GM12878 (cell line): Measurements from ENCODE around the gene LBH. TPM values are rescaled to one million over a fixed set of nuclear protein-coding genes. Genes with fewer than 3 reads are reported as not detected.

Source experiments
- ATAC-seq: fragments of 200-7000 bp; cut with Tn5 transposase; 3 replicates; pipeline ENCODE4 v1.9.1; 2020; ENCODE audit warnings: mild to moderate bottlenecking, moderate library complexity
- BruUV-seq: library from RNA; stranded (reverse); fragments of 400-500 nt; replicated peaks from 2 replicates; lab custom pipeline; 2021; lab: Mats Ljungman, UMichigan
- CTCF ChIA-PET: fragments of 300-600 bp; sonication (Branson Sonifier 250); formaldehyde crosslinking; extraction: SDS; loops from one replicate; lab custom pipeline; 2021; ENCODE audit warnings: inconsistent platforms; lab: Yijun Ruan, JAX
- POLR2A ChIA-PET: fragments of 350-600 bp; formaldehyde crosslinking; extraction: SDS; loops from one replicate; lab custom pipeline; 2021; ENCODE audit warnings: inconsistent platforms; lab: Charles Lee
- RAD21 ChIA-PET: fragments of 300-600 bp; sonication (Branson Sonifier 250); formaldehyde crosslinking; loops from one replicate; lab custom pipeline; 2023; ENCODE audit warnings: antibody characterized with exemption; ENCODE audit not compliant: unreplicated experiment; lab: Charles Lee
- SMC1A ChIA-PET: fragments of 300-600 bp; sonication (Branson Sonifier 250); formaldehyde crosslinking; loops from one replicate; lab custom pipeline; 2023; ENCODE audit not compliant: unreplicated experiment, uncharacterized antibody; lab: Charles Lee
- DNase-seq: peaks from one replicate; pipeline ENCODE4 v3.0.0-alpha.2; 2011; ENCODE audit warnings: low read depth, low spot score
- FAIRE-seq: peaks from 3 replicates; lab custom pipeline; 2011; peaks lifted over from hg19 to GRCh38; lab: Jason Lieb, UNC
- H2AFZ ChIP-seq: 2 replicates; pipeline ENCODE4 v1.6.0; 2011; ENCODE audit warnings: low read depth, low read length, control low read depth; ENCODE audit not compliant: control insufficient read depth
- H3K27ac ChIP-seq: 2 replicates; pipeline ENCODE4 v1.5.1; 2011; ENCODE audit warnings: control low read depth; ENCODE audit not compliant: control insufficient read depth, insufficient read depth
- H3K27me3 ChIP-seq, 2 experiments: replicated peaks in 1 of 2; 2 replicates each; pipeline versions ENCODE4 v1.6.0 to v1.6.1; 2011; ENCODE audit warnings: low read length in 1 of 2; ENCODE audit not compliant: control insufficient read depth in 2 of 2, insufficient read depth in 2 of 2
- H3K36me3 ChIP-seq, 2 experiments: 2 replicates each; pipeline ENCODE4 v1.5.1; 2011; ENCODE audit warnings: low read length in 1 of 2; ENCODE audit not compliant: control insufficient read depth in 2 of 2, insufficient read depth in 2 of 2
- H3K4me1 ChIP-seq: 2 replicates; pipeline ENCODE4 v1.6.1; 2011; ENCODE audit warnings: mild to moderate bottlenecking, low read length, moderate library complexity, mixed read lengths; ENCODE audit not compliant: control insufficient read depth, insufficient read depth
- H3K4me2 ChIP-seq: 2 replicates; pipeline ENCODE4 v1.6.0; 2011; ENCODE audit warnings: control low read depth; ENCODE audit not compliant: control insufficient read depth, insufficient read depth
- H3K4me3 ChIP-seq: fragments of 200-600 bp; sonication (generic); 2 replicates; pipeline ENCODE4 v1.5.1; 2016
- H3K79me2 ChIP-seq: 2 replicates; pipeline ENCODE4 v1.6.0; 2011; ENCODE audit warnings: low read length; ENCODE audit not compliant: control insufficient read depth, insufficient read depth
- H3K9ac ChIP-seq: 2 replicates; pipeline ENCODE4 v1.8.0; 2011; ENCODE audit warnings: low read length, control low read depth, mixed read lengths; ENCODE audit not compliant: control insufficient read depth, insufficient read depth
- H3K9me3 ChIP-seq: replicated peaks from 3 replicates; pipeline ENCODE4 v1.5.1; 2011; ENCODE audit warnings: mild to moderate bottlenecking, low read length; ENCODE audit not compliant: control insufficient read depth, insufficient read depth
- H4K20me1 ChIP-seq: 2 replicates; pipeline ENCODE4 v1.6.0; 2011; ENCODE audit not compliant: control insufficient read depth, insufficient read depth
- CBX5 ChIP-seq: sonication (generic); IDR thresholded peaks from 2 replicates; pipeline ENCODE4 v1.6.1; 2016; ENCODE audit warnings: low read depth, moderate library complexity, mild to moderate bottlenecking, inconsistent platforms
- EZH2 ChIP-seq: IDR thresholded peaks from 2 replicates; pipeline ENCODE4 v1.6.1; 2012; ENCODE audit warnings: low read depth, mild to moderate bottlenecking, control low read depth, inconsistent platforms, low read length, borderline replicate concordance; ENCODE audit not compliant: control insufficient read depth
- FOXK2 ChIP-seq: fragments of 450-650 bp; IDR thresholded peaks from 2 replicates; pipeline ENCODE4 v1.6.1; 2017; ENCODE audit warnings: mild to moderate bottlenecking, moderate library complexity
- HDAC6 ChIP-seq: fragments of 200-600 bp; sonication (generic); IDR thresholded peaks from one replicate; pipeline ENCODE4 v1.8.0; 2017; ENCODE audit warnings: antibody characterized with exemption; ENCODE audit not compliant: unreplicated experiment
- IRF4 ChIP-seq: IDR thresholded peaks from 2 replicates; pipeline ENCODE4 v1.6.1; 2011; ENCODE audit warnings: low read depth, low read length
- NR2F1 ChIP-seq: fragments of 450-650 bp; conservative IDR thresholded peaks from 2 replicates; pipeline ENCODE4 v1.6.1; 2017; ENCODE audit warnings: mild to moderate bottlenecking
- STAT3 ChIP-seq: IDR thresholded peaks from 2 replicates; pipeline ENCODE4 v1.6.1; 2011; ENCODE audit warnings: low read depth, low read length, improper control_type of control experiment
- ZNF217 ChIP-seq: fragments of 450-650 bp; IDR thresholded peaks from 2 replicates; pipeline ENCODE4 v1.6.1; 2017; ENCODE audit warnings: antibody characterized with exemption, mild to moderate bottlenecking
- WGBS: methylation state at CpG from one replicate; pipeline ENCODE4 v1.1.6; 2016; ENCODE audit warnings: low lambda C conversion rate; ENCODE audit not compliant: insufficient replicate concordance, insufficient coverage; ENCODE audit errors: missing lambda C conversion rate; 5-methylcytosine and 5-hydroxymethylcytosine counted together
- in situ Hi-C: fragments of 300-500 bp; cut with MboI; formaldehyde crosslinking; loops from 9 replicates; pipeline ENCODE4 v1.14.3; 2018; ENCODE audit warnings: mixed read lengths
- intact Hi-C: fragments of 100-400 bp; cut with micrococcal nuclease; formaldehyde crosslinking; loops from one replicate; pipeline ENCODE4 v1.14.2; 2022; ENCODE audit not compliant: unreplicated experiment
- polyA plus RNA-seq, 11 experiments: library from polyadenylated mRNA; depleted of rRNA in 4 of 11; unstranded in 6 of 11; stranded (reverse) in 5 of 11; fragments of >200 nt; fragmentation: Nextera tagmentation in 4 of 11; fragmentation: Illumina TruSeq in 1 of 11; extraction: Ambion mirVana in 4 of 11; extraction: Trizol in 1 of 11; gene quantifications; 1 replicate in 1 of 11; 2 replicates in 10 of 11; pipeline versions ENCODE4 v1.2.1 to v1.2.3, GENCODE V29; 2011 to 2016; ENCODE audit warnings: inconsistent platforms in 2 of 11, missing spikeins in 2 of 11, low read depth in 1 of 11
- total RNA-seq, 4 experiments: library from RNA; depleted of rRNA in 3 of 4; stranded (reverse); fragments of >200 nt in 3 of 4; fragmentation: Illumina TruSeq in 1 of 4; extraction: Trizol in 1 of 4; gene quantifications; 2 replicates each; pipeline versions ENCODE4 v1.2.1 to v1.2.3, GENCODE V29; 2013 to 2021
- TF ChIP-seq, protein P1 (sequence below), 3 experiments: IDR thresholded peaks in 2 of 3; conservative IDR thresholded peaks in 1 of 3; 2 replicates each; pipeline ENCODE4 v1.5.1; 2011; ENCODE audit warnings: low read depth in 3 of 3, low read length in 3 of 3, mild to moderate bottlenecking in 3 of 3, control low read depth in 2 of 3, moderate library complexity in 2 of 3, inconsistent platforms in 1 of 3, mixed read lengths in 1 of 3; ENCODE audit not compliant: control insufficient read depth in 2 of 3, insufficient read depth in 1 of 3; ENCODE audit errors: extremely low read depth in 1 of 3
- TF ChIP-seq, protein P2 (sequence below): fragments of 450-650 bp; IDR thresholded peaks from 2 replicates; pipeline ENCODE4 v1.6.1; 2017; ENCODE audit warnings: mild to moderate bottlenecking, moderate library complexity
- TF ChIP-seq, protein P3 (sequence below): IDR thresholded peaks from 2 replicates; pipeline ENCODE4 v1.6.1; 2012; ENCODE audit warnings: low read depth, low read length, improper control_type of control experiment
- TF ChIP-seq, protein P4 (sequence below): IDR thresholded peaks from 2 replicates; pipeline ENCODE4 v1.6.1; 2011; ENCODE audit warnings: low read depth, low read length, improper control_type of control experiment, borderline replicate concordance
- TF ChIP-seq, protein P5 (sequence below): fragments of 450-650 bp; IDR thresholded peaks from 2 replicates; pipeline ENCODE4 v1.6.1; 2018; ENCODE audit warnings: mild to moderate bottlenecking, low read depth, moderate library complexity; ENCODE audit not compliant: partially characterized antibody

LBH gene
- total and polyA plus RNA-seq, 10 of the 15 experiments (the other 5 are each of a cell fraction or from before 2014, with no cell fraction given): 9.3 to 133 (median 34.1) TPM

DNA sequence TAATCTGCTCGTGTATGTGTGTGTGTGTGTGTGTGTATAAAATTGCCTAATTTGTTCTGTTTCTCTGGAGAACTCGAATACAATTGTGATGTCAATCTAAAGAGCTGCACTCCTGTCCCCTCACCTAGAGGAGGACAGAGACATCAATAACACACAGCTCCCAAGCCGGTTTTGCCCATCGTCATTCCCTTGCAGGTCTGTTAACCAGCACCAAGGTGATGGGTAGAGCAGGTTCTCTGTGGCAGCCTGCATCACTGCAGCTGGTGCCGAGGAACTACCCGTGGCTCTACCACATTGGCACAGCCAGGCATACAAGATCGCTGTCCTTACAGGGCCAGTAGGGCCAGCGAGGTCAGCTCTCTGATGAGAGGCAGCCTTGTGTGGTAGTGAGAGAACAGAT, 41.0 kb downstream of the LBH start:
- intact Hi-C loops (no loop called here), in situ Hi-C loops (no loop called here)
- no peaks in the 10 kb centered on the region for H3K36me3 ChIP-seq
- ChIA-PET SMC1A (interaction anchor here (0.7 to 4.9 kb wide), 8 partner anchors 10 to 416 kb away, joined by 3 to 24 read pairs (median 3); no protein-coding TSS in a partner anchor), RAD21 (interaction anchor here (0.7 to 8.7 kb wide), 5 partner anchors 9 to 41 kb away, joined by 3 to 50 read pairs (median 4); partner anchors contain the start of gene LBH), CTCF (interaction anchor here (0.9 to 1.2 kb wide), 2 partner anchors 39 to 62 kb away, joined by 4 to 5 read pairs; no protein-coding TSS in a partner anchor), POLR2A (interaction anchor here (0.6 to 1.3 kb wide), 2 partner anchors 13 to 28 kb away, joined by 3 read pairs; no protein-coding TSS in a partner anchor)
- H3K9ac ChIP-seq: no peak overlapping the region
- BruUV-seq: no TSS peak
- H3K9me3 ChIP-seq: no peaks in the 10 kb centered on the region
- no peaks in the 10 kb centered on the region for H3K79me2 ChIP-seq
- DNase-seq: no peak
- no peak overlapping the region for H2AFZ ChIP-seq
- no peaks in the 10 kb centered on the region; the same call in 1 of the 2 replicates for H3K4me1 ChIP-seq
- WGBS: 71% methylated on average over 8 of the region's 8 CpGs
- no peak for FAIRE-seq
- H3K27ac ChIP-seq: no peak overlapping the region
- no peaks in the 10 kb centered on the region for H3K27me3 ChIP-seq
- H3K4me3 ChIP-seq: no peak overlapping the region
- no peaks in the 10 kb centered on the region for H4K20me1 ChIP-seq
- ATAC-seq: no peak
- no peak overlapping the region for H3K4me2 ChIP-seq
- TF ChIP-seq IRF4 (no peak), EZH2 (no peak), CBX5 (no peak), STAT3 (no peak), HDAC6 (no peak), FOXK2 (no peak), ZNF217 (no peak), NR2F1 (no peak)
- TF ChIP-seq, protein P1, sequence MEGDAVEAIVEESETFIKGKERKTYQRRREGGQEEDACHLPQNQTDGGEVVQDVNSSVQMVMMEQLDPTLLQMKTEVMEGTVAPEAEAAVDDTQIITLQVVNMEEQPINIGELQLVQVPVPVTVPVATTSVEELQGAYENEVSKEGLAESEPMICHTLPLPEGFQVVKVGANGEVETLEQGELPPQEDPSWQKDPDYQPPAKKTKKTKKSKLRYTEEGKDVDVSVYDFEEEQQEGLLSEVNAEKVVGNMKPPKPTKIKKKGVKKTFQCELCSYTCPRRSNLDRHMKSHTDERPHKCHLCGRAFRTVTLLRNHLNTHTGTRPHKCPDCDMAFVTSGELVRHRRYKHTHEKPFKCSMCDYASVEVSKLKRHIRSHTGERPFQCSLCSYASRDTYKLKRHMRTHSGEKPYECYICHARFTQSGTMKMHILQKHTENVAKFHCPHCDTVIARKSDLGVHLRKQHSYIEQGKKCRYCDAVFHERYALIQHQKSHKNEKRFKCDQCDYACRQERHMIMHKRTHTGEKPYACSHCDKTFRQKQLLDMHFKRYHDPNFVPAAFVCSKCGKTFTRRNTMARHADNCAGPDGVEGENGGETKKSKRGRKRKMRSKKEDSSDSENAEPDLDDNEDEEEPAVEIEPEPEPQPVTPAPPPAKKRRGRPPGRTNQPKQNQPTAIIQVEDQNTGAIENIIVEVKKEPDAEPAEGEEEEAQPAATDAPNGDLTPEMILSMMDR (IDR thresholded peaks at IDR 0.05 in 2 of 3, conservative IDR thresholded peaks at IDR 0.05 in 1 of 3; ENCODE audit: control insufficient read depth in 2 of 3, extremely low read depth in 1 of 3, insufficient read depth in 1 of 3, low read depth in 3 of 3, low read length in 3 of 3): no peak
- TF ChIP-seq, protein P2, sequence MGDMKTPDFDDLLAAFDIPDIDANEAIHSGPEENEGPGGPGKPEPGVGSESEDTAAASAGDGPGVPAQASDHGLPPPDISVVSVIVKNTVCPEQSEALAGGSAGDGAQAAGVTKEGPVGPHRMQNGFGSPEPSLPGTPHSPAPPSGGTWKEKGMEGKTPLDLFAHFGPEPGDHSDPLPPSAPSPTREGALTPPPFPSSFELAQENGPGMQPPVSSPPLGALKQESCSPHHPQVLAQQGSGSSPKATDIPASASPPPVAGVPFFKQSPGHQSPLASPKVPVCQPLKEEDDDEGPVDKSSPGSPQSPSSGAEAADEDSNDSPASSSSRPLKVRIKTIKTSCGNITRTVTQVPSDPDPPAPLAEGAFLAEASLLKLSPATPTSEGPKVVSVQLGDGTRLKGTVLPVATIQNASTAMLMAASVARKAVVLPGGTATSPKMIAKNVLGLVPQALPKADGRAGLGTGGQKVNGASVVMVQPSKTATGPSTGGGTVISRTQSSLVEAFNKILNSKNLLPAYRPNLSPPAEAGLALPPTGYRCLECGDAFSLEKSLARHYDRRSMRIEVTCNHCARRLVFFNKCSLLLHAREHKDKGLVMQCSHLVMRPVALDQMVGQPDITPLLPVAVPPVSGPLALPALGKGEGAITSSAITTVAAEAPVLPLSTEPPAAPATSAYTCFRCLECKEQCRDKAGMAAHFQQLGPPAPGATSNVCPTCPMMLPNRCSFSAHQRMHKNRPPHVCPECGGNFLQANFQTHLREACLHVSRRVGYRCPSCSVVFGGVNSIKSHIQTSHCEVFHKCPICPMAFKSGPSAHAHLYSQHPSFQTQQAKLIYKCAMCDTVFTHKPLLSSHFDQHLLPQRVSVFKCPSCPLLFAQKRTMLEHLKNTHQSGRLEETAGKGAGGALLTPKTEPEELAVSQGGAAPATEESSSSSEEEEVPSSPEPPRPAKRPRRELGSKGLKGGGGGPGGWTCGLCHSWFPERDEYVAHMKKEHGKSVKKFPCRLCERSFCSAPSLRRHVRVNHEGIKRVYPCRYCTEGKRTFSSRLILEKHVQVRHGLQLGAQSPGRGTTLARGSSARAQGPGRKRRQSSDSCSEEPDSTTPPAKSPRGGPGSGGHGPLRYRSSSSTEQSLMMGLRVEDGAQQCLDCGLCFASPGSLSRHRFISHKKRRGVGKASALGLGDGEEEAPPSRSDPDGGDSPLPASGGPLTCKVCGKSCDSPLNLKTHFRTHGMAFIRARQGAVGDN: no peak
- TF ChIP-seq, protein P3, sequence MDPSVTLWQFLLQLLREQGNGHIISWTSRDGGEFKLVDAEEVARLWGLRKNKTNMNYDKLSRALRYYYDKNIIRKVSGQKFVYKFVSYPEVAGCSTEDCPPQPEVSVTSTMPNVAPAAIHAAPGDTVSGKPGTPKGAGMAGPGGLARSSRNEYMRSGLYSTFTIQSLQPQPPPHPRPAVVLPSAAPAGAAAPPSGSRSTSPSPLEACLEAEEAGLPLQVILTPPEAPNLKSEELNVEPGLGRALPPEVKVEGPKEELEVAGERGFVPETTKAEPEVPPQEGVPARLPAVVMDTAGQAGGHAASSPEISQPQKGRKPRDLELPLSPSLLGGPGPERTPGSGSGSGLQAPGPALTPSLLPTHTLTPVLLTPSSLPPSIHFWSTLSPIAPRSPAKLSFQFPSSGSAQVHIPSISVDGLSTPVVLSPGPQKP: no peak
- TF ChIP-seq, protein P4, sequence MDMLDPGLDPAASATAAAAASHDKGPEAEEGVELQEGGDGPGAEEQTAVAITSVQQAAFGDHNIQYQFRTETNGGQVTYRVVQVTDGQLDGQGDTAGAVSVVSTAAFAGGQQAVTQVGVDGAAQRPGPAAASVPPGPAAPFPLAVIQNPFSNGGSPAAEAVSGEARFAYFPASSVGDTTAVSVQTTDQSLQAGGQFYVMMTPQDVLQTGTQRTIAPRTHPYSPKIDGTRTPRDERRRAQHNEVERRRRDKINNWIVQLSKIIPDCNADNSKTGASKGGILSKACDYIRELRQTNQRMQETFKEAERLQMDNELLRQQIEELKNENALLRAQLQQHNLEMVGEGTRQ: no peak
- TF ChIP-seq, protein P5, sequence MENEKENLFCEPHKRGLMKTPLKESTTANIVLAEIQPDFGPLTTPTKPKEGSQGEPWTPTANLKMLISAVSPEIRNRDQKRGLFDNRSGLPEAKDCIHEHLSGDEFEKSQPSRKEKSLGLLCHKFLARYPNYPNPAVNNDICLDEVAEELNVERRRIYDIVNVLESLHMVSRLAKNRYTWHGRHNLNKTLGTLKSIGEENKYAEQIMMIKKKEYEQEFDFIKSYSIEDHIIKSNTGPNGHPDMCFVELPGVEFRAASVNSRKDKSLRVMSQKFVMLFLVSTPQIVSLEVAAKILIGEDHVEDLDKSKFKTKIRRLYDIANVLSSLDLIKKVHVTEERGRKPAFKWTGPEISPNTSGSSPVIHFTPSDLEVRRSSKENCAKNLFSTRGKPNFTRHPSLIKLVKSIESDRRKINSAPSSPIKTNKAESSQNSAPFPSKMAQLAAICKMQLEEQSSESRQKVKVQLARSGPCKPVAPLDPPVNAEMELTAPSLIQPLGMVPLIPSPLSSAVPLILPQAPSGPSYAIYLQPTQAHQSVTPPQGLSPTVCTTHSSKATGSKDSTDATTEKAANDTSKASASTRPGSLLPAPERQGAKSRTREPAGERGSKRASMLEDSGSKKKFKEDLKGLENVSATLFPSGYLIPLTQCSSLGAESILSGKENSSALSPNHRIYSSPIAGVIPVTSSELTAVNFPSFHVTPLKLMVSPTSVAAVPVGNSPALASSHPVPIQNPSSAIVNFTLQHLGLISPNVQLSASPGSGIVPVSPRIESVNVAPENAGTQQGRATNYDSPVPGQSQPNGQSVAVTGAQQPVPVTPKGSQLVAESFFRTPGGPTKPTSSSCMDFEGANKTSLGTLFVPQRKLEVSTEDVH: no peak
